Duodenal mucosa (tissue), 2 donors: ENCODE results near the gene RASGRP3.

Experiments used
- H3K27ac ChIP-seq: one replicate; pipeline ENCODE4 v1.7.0; 2013; ENCODE audit warnings: low read depth, low read length
- H3K27me3 ChIP-seq, 2 donors: one replicate each; pipeline ENCODE4 v1.7.0; 2013; ENCODE audit warnings: low read length in 2 of 2, control low read depth in 1 of 2; ENCODE audit not compliant: insufficient read depth in 2 of 2, control insufficient read depth in 1 of 2
- H3K36me3 ChIP-seq, 2 donors: one replicate each; pipeline ENCODE4 v1.7.0; 2013; ENCODE audit warnings: low read length in 2 of 2, control low read depth in 1 of 2; ENCODE audit not compliant: insufficient read depth in 2 of 2, control insufficient read depth in 1 of 2
- H3K4me1 ChIP-seq, 2 donors: one replicate each; pipeline ENCODE4 v1.7.0; 2013; ENCODE audit warnings: low read length in 2 of 2, control low read depth in 1 of 2; ENCODE audit not compliant: insufficient read depth in 2 of 2, control insufficient read depth in 1 of 2
- H3K4me3 ChIP-seq, 2 donors: one replicate each; pipeline ENCODE4 v1.7.0; 2013; ENCODE audit warnings: low read length in 2 of 2, low read depth in 1 of 2
- H3K9ac ChIP-seq, 2 donors: one replicate each; pipeline ENCODE4 v1.7.0; 2013; ENCODE audit warnings: low read length in 2 of 2, low read depth in 1 of 2
- H3K9me3 ChIP-seq, 2 donors: one replicate each; pipeline ENCODE4 v1.7.0; 2013; ENCODE audit warnings: low read length in 2 of 2, control low read depth in 1 of 2; ENCODE audit not compliant: control insufficient read depth in 1 of 2

Gene RASGRP3

GRCh38 chr2:33492399-33493134 lies 16.1 kb downstream of the RASGRP3 start:
- Histone ChIP-seq H3K9me3 (no peaks in the 10 kb centered on the region), H3K9ac (no peak overlapping the region), H3K27ac (no peak overlapping the region), H3K4me1 (peaks cover under 1 to 4% of the 10 kb centered on the region in 2 donors), H3K4me3 (no peak overlapping the region), H3K27me3 (no peaks in the 10 kb centered on the region), H3K36me3 (no peaks in the 10 kb centered on the region)

GRCh38 chr2:33494155-33494779 lies 17.8 kb downstream of the RASGRP3 start:
- Histone ChIP-seq H3K36me3 (no peaks in the 10 kb centered on the region), H3K9me3 (no peaks in the 10 kb centered on the region), H3K4me1 (peaks cover 4 to 8% of the 10 kb centered on the region in 2 donors), H3K9ac (no peak overlapping the region), H3K27me3 (no peaks in the 10 kb centered on the region), H3K4me3 (no peak overlapping the region), H3K27ac (no peak overlapping the region)

GRCh38 chr2:33494877-33495641 lies 18.6 kb downstream of the RASGRP3 start:
- no peak overlapping the region for H3K9ac ChIP-seq
- H3K27ac ChIP-seq, result no peak overlapping the region
- no peaks in the 10 kb centered on the region for H3K9me3 ChIP-seq
- H3K36me3 ChIP-seq, result no peaks in the 10 kb centered on the region
- no peak overlapping the region for H3K4me3 ChIP-seq
- peaks cover 4 to 8% of the 10 kb centered on the region in 2 donors for H3K4me1 ChIP-seq
- H3K27me3 ChIP-seq, result no peaks in the 10 kb centered on the region

GRCh38 chr2:33495683-33496082 lies 19.2 kb downstream of the RASGRP3 start:
- H3K27me3 ChIP-seq, result no peaks in the 10 kb centered on the region
- no peaks in the 10 kb centered on the region for H3K36me3 ChIP-seq
- no peak overlapping the region for H3K27ac ChIP-seq
- no peaks in the 10 kb centered on the region for H3K9me3 ChIP-seq
- H3K9ac ChIP-seq, result no peak overlapping the region
- H3K4me3 ChIP-seq, result no peak overlapping the region
- H3K4me1 ChIP-seq, result peaks cover 4 to 8% of the 10 kb centered on the region in 2 donors

- H3K9ac ChIP-seq, result no peak overlapping the region
- H3K4me1 ChIP-seq, result peaks cover 4 to 8% of the 10 kb centered on the region in 2 donors
- H3K9me3 ChIP-seq, result no peaks in the 10 kb centered on the region
- H3K27me3 ChIP-seq, result no peaks in the 10 kb centered on the region
- no peak overlapping the region for H3K4me3 ChIP-seq
- no peaks in the 10 kb centered on the region for H3K36me3 ChIP-seq
- no peak overlapping the region for H3K27ac ChIP-seq
These were observed 19.7 kb downstream of the RASGRP3 start for GRCh38 chr2:33496150-33496549.

- Histone ChIP-seq H3K4me1 (peaks cover 4 to 6% of the 10 kb centered on the region in 2 donors), H3K36me3 (no peaks in the 10 kb centered on the region), H3K9ac (no peak overlapping the region), H3K9me3 (no peaks in the 10 kb centered on the region), H3K27me3 (no peaks in the 10 kb centered on the region), H3K27ac (no peak overlapping the region), H3K4me3 (no peak overlapping the region)
These were observed 20.3 kb downstream of the RASGRP3 start for GRCh38 chr2:33496726-33497125.

- H3K9me3 ChIP-seq, result no peaks in the 10 kb centered on the region
These were observed 20.8 kb downstream of the RASGRP3 start for GRCh38 chr2:33497221-33497650.

GRCh38 chr2:33498291-33498956 lies 22.0 kb downstream of the RASGRP3 start:
- H3K9ac ChIP-seq, result no peak overlapping the region

More at GRCh38 chr2:33497221-33497650, 20.8 kb downstream of the RASGRP3 start:
- H3K4me3 ChIP-seq, result no peak overlapping the region
- no peaks in the 10 kb centered on the region for H3K36me3 ChIP-seq
- no peak overlapping the region for H3K27ac ChIP-seq
- no peaks in the 10 kb centered on the region for H3K27me3 ChIP-seq
- no peak overlapping the region for H3K9ac ChIP-seq
- H3K4me1 ChIP-seq, result peaks cover 4% of the 10 kb centered on the region in 2 donors

GRCh38 chr2:33500177-33500576 lies 23.7 kb downstream of the RASGRP3 start:
- Histone ChIP-seq H3K4me3 (no peak overlapping the region), H3K36me3 (no peaks in the 10 kb centered on the region), H3K4me1 (peaks cover 4% of the 10 kb centered on the region in 2 donors), H3K9ac (no peak overlapping the region), H3K27ac (no peak overlapping the region), H3K9me3 (no peaks in the 10 kb centered on the region), H3K27me3 (no peaks in the 10 kb centered on the region)

More at GRCh38 chr2:33498291-33498956, 22.0 kb downstream of the RASGRP3 start:
- H3K27me3 ChIP-seq, result no peaks in the 10 kb centered on the region
- H3K9me3 ChIP-seq, result no peaks in the 10 kb centered on the region
- no peak overlapping the region for H3K27ac ChIP-seq
- H3K36me3 ChIP-seq, result no peaks in the 10 kb centered on the region
- H3K4me1 ChIP-seq, result peaks cover 4% of the 10 kb centered on the region in 2 donors
- H3K4me3 ChIP-seq, result no peak overlapping the region
